ENCODE measurements around the gene FAF2.

Gene FAF2

GRCh38 chr5:176497852-176498251 is 49.7 kb downstream of the FAF2 start:
- in situ Hi-C loops (cut with HindIII; ENCODE audit: low sequenced_read_pairs), result loop anchor here (5.0 kb wide), 1 partner anchor 76 kb away; no protein-coding TSS in a partner anchor

GRCh38 chr5:176499273-176499672 is 51.1 kb downstream of the FAF2 start:
- in situ Hi-C loops (cut with HindIII; ENCODE audit: low sequenced_read_pairs), result loop anchor here (5.0 kb wide), 1 partner anchor 77 kb away; no protein-coding TSS in a partner anchor

GRCh38 chr5:176500511-176500910 is 52.3 kb downstream of the FAF2 start:
- in situ Hi-C loops (cut with HindIII; ENCODE audit: low sequenced_read_pairs), result no loop called here

GRCh38 chr5:176501333-176501732 is 53.1 kb downstream of the FAF2 start:
- in situ Hi-C loops (cut with HindIII; ENCODE audit: low sequenced_read_pairs), result no loop called here

GRCh38 chr5:176503496-176503895 is 55.3 kb downstream of the FAF2 start:
- in situ Hi-C loops (cut with HindIII; ENCODE audit: low sequenced_read_pairs), result no loop called here

GRCh38 chr5:176507911-176508310 is 59.7 kb downstream of the FAF2 start:
- in situ Hi-C loops (cut with HindIII; ENCODE audit: low sequenced_read_pairs), result no loop called here

- in situ Hi-C loops (cut with HindIII; ENCODE audit: low sequenced_read_pairs), result no loop called here
Measured at GRCh38 chr5:176508603-176509002, 60.4 kb downstream of the FAF2 start.

DNA sequence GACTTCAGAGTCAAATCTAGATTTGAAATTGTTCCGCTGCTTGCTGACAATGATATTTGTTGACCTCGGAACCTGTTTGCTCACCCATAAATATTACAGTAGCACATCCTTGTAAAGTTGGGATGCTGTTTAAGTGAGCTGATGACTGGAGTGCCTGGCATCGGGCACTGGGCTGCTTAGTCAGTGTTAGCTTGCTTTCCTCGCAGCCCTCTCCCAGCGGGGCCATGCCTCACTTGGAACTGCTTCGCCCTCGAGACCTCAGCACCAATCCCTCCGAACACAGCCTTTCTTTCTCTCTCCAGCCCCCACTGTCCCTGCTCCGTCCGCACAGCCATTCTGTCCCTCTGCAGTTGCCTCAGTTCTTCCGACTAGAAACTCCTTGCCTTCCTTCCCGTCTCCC is 65.6 kb downstream of the FAF2 start:
- in situ Hi-C loops (cut with HindIII; ENCODE audit: low sequenced_read_pairs), result no loop called here

DNA sequence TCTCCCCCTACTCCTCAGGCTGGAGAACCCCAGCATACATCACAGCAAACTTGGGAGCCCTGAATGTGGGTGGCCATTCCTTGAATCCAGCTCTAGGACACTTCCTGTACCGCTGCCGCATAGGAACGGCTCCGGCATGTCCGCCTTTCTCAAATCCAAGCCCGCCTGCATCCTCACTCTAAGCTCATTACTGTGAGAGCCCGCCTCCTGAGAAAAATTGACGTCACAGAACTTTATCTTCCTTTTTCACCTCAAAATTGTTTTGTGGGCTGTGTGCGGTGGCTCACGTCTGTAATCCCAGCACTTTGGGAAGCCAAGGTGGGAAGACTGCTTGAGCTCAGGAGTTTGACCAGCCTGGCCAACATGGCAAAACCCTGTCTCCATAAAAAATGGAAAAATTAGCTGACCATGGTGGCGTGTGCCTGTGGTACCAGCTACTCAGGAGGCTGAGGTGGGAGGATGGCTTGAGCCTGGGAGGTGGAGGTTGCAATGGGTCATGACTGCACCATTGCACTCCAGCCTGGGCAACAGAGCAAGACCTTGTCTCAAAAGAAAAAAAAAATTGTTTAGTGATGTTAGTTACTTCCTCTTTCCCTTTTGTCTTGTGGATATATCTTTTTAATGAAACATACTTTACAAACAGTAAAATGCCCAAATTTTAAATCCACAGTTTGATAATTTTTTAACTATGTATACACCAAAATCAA is 66.2 kb downstream of the FAF2 start:
- in situ Hi-C loops (cut with HindIII; ENCODE audit: low sequenced_read_pairs), result no loop called here

- in situ Hi-C loops (cut with HindIII; ENCODE audit: low sequenced_read_pairs), result no loop called here
Measured at GRCh38 chr5:176515396-176515795, 67.2 kb downstream of the FAF2 start.

- in situ Hi-C loops (cut with HindIII; ENCODE audit: low sequenced_read_pairs), result no loop called here
Measured at GRCh38 chr5:176517053-176517661, 69.0 kb downstream of the FAF2 start.

- in situ Hi-C loops (cut with HindIII; ENCODE audit: low sequenced_read_pairs), result no loop called here
Measured at GRCh38 chr5:176519810-176520720, 71.9 kb downstream of the FAF2 start.

GRCh38 chr5:176521286-176521685 is 73.1 kb downstream of the FAF2 start:
- in situ Hi-C loops (cut with HindIII; ENCODE audit: low sequenced_read_pairs), result no loop called here

DNA sequence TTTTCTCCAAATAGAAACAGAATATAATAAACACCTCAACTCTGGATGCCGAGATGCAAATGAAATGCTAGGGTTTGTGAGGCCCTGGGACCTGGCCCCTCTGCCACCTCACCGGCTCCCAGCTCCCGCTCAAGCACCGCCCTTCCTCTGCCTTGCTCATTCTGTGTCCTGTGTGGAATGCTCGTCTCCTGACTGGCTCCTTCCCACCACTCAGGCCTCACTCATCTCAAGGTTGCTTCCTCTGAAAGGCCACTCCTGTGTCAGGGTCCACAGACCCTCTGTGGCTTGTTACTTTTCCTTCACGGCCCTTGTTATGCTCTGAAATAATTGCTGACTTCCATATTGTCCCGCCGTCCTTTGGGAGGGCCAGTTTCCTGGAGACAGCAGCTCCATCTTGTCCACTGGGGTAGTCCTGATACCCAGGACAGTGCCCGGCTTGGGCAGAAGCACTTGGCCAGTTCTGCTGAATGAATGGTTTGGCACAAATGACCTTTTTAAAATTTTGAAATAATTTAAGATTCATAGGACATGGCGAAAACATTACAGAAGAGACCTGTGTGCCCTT is 73.6 kb downstream of the FAF2 start:
- in situ Hi-C loops (cut with HindIII; ENCODE audit: low sequenced_read_pairs), result no loop called here

DNA sequence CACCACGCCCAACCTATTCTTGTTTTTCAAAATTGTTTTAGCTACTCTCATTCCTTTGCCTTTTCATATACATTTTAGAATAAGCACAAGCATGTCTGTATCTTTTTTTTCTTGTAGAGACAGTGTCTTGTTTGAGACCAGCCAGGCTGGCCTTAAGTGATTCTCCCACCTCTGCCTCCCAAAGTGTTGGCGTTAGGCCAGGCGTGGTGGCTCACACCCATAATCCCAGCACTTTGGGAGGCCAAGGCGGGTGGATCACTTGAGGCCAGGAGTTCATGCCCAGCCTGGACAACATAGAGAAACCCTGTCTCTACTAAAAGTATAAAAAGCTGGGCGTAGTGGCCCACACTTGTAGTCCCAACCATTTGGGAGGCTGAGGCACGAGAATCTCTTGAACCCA is 76.0 kb downstream of the FAF2 start:
- in situ Hi-C loops (cut with HindIII; ENCODE audit: low sequenced_read_pairs), result no loop called here

GRCh38 chr5:176524987-176525386 is 76.8 kb downstream of the FAF2 start:
- in situ Hi-C loops (cut with HindIII; ENCODE audit: low sequenced_read_pairs), result no loop called here

DNA sequence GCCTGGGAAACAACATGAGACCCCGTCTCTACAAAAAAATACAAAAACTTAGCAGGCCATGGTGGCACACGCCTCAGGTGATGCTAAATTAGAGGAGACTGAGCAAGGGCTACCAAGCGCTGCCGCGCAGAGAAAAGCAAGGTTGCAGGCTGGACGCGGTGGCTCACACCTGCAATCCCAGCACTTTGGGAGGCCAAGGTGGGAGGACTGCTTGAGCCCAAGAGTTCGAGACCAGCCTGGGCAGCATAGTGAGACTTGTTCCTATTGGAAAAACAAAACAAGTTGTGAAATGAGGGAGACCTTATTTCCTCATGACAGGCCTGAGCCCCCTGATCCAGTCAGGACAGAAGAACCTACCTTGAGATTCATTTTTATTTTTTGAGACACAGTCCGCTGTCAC is 77.5 kb downstream of the FAF2 start:
- in situ Hi-C loops (cut with HindIII; ENCODE audit: low sequenced_read_pairs), result no loop called here

DNA sequence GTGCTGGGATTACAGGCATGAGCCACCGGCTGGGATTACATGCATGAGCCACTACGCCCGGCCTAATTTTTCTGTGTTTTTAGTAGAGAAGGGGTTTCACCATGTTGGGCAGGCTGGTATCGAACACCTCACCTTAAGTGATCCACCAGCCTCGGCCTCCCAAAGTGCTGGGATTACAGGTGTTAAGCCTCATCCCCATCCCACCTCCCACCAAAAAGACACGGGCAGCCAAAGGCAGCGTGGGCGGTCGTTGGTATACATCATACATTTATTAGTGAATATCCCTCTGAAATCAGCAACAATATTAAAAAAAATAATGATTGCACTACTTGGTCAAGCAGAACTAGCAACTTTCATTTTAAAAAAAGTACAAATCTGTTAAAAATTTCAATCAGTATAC is 78.3 kb downstream of the FAF2 start:
- in situ Hi-C loops (cut with HindIII; ENCODE audit: low sequenced_read_pairs), result no loop called here

DNA sequence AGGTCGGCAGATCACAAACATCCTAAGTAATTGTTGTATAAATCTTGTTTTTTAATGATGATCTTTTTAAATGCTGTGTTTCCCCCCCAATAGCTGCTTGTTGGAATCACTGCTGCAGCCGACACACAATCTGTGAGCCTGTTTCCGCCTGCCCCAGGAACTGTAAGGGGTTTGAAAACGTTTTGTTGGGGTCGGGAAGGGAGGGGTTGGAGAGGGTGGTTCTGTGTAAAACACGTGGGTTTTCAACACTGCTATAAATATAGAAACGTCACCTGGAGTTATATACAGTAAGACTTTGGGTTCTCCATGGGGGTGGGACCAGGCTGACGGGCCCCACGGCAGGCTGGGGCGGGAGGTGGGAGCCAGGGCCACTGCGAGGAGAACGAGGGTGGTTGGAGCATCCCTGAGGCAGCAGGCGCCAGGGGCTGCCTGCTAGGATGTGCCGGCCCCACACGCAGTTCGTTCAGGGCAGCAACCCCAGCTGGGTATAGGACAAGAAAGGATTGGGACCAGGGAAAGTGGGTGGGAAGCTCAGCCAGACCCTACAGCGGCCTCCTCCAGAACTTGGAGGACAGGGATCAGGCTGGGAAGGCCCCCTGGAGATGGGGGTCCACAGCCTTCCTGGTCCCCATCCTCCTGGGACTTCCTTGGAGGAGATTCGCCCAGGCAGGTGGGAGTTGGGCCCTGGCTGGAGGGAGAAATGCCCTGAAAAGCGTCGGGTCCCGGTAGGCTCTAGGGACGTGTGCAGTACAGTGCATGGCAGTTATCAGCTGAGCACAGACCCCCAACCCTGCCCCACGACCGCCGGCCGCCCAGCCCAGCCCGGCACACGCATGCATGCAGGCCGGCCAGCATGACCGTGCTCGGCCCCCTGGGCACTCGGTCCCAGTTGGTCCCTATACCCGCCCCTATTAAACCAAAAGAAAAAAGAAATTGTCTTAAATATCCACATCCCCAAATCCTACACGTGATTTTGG is 79.3 kb downstream of the FAF2 start:
- in situ Hi-C loops (cut with HindIII; ENCODE audit: low sequenced_read_pairs), result no loop called here

- in situ Hi-C loops (cut with HindIII; ENCODE audit: low sequenced_read_pairs), result no loop called here
Measured at GRCh38 chr5:176528301-176528700, 80.1 kb downstream of the FAF2 start.

All from endothelial cell of hepatic sinusoid (primary cell).